WERI-Rb-1 (cell line): ENCODE data around the gene MKS1.
A peak's percentile ranks its signal among the peaks of the same experiment; 100 is the strongest.

Experiments
- DNase-seq: peaks from one replicate; pipeline ENCODE4 v3.0.0-alpha.2; 2020
- H3K27ac ChIP-seq: fragments of 250-450 bp; sonication (Bioruptor Pico); 2 replicates; pipeline ENCODE4 v1.5.1; 2020; ENCODE audit warnings: mild to moderate bottlenecking, moderate library complexity
- H3K27me3 ChIP-seq: fragments of 250-450 bp; sonication (Bioruptor Pico); 2 replicates; pipeline ENCODE4 v1.5.1; 2021; ENCODE audit warnings: mild to moderate bottlenecking, low read depth, moderate library complexity; ENCODE audit not compliant: insufficient read depth, severe bottlenecking
- H3K36me3 ChIP-seq: fragments of 250-450 bp; sonication (Bioruptor Pico); 2 replicates; pipeline ENCODE4 v1.5.1; 2020; ENCODE audit warnings: mild to moderate bottlenecking, moderate library complexity
- H3K4me3 ChIP-seq: 2 replicates; pipeline ENCODE4 v1.5.1; 2011; ENCODE audit warnings: low read depth, mild to moderate bottlenecking, control low read depth, low read length
- H3K9me3 ChIP-seq: fragments of 250-450 bp; sonication (Bioruptor Pico); 2 replicates; pipeline ENCODE4 v1.5.1; 2021; ENCODE audit warnings: mild to moderate bottlenecking, moderate library complexity; ENCODE audit not compliant: severe bottlenecking
- TF ChIP-seq, protein P1 (sequence below): IDR thresholded peaks from 2 replicates; pipeline ENCODE4 v1.5.1; 2011; ENCODE audit warnings: low read depth, mild to moderate bottlenecking, control low read depth, inconsistent platforms, low read length

MKS1 gene

DNA sequence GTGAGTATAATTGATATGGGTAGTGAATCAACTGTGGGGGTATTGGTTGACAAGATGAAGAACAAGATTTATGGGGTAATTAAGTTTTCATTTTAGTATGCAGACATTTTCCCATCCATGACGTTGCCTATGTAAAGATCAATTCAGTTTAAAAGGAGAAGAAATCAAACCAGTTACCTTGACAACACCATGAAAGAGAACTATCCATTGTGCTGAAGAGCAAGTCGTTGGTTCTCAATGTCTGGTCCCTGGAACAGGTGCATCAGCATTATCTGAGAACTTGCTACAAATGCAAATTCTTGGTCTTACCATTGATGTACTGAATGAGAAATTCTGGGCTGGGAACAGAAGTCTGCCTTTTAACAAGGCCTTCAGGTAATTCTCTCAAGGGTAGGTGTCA, 53.1 kb downstream of the MKS1 start:
- DNase-seq = no peak
- Histone ChIP-seq H3K9me3 (peaks cover 3% of the 10 kb centered on the region), H3K4me3 (no peak overlapping the region), H3K27ac (no peak overlapping the region), H3K36me3 (no peaks in the 10 kb centered on the region), H3K27me3 (no peaks in the 10 kb centered on the region)
- TF ChIP-seq, protein P1, sequence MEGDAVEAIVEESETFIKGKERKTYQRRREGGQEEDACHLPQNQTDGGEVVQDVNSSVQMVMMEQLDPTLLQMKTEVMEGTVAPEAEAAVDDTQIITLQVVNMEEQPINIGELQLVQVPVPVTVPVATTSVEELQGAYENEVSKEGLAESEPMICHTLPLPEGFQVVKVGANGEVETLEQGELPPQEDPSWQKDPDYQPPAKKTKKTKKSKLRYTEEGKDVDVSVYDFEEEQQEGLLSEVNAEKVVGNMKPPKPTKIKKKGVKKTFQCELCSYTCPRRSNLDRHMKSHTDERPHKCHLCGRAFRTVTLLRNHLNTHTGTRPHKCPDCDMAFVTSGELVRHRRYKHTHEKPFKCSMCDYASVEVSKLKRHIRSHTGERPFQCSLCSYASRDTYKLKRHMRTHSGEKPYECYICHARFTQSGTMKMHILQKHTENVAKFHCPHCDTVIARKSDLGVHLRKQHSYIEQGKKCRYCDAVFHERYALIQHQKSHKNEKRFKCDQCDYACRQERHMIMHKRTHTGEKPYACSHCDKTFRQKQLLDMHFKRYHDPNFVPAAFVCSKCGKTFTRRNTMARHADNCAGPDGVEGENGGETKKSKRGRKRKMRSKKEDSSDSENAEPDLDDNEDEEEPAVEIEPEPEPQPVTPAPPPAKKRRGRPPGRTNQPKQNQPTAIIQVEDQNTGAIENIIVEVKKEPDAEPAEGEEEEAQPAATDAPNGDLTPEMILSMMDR = no peak

DNA sequence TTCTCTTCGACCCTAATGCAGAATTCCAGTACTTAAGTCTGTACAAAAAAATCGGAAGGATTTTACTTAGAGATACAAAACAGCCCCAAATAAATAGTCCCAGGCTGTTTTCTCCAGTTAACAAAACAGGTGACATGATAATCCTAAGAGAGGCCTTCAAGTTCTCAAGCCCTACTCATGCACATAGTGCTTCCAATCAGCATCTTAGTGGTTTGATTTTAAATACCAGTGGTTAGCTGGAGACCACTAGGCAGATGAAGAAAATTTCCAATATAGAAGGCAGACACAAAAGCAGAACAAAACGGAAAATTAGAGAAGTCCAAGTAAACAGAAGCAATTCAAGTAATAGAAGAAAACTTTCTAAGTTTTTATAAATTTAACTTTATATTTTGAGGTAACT, 57.5 kb downstream of the MKS1 start:
- no peak for DNase-seq
- H3K27ac ChIP-seq = no peak overlapping the region
- H3K27me3 ChIP-seq = no peaks in the 10 kb centered on the region
- no peaks in the 10 kb centered on the region for H3K9me3 ChIP-seq
- TF ChIP-seq, protein P1 = no peak
- no peaks in the 10 kb centered on the region for H3K36me3 ChIP-seq
- no peak overlapping the region for H3K4me3 ChIP-seq

DNA sequence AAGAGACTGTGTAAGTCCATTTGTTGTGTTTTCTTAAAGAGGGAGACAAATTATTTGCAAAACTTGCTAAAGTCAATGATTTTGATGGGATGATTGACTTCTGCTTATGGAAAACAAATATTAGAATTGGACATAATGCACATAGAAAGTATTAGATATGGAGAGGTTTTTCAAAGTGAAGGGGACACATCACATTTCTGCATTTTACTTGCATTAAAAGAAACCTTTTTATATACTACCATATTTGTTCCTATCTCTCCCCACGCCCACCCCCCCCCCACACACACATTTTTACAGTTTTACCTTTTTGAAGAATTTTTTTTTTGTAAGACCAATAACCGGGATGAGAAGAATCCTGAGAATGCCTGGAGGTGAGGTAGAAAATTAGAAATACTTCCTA, 60.9 kb downstream of the MKS1 start:
- no peak for DNase-seq
- no peaks in the 10 kb centered on the region for H3K9me3 ChIP-seq
- no peak overlapping the region for H3K4me3 ChIP-seq
- TF ChIP-seq, protein P1 = no peak
- H3K27ac ChIP-seq = no peak overlapping the region
- no peaks in the 10 kb centered on the region for H3K27me3 ChIP-seq
- no peaks in the 10 kb centered on the region for H3K36me3 ChIP-seq

DNA sequence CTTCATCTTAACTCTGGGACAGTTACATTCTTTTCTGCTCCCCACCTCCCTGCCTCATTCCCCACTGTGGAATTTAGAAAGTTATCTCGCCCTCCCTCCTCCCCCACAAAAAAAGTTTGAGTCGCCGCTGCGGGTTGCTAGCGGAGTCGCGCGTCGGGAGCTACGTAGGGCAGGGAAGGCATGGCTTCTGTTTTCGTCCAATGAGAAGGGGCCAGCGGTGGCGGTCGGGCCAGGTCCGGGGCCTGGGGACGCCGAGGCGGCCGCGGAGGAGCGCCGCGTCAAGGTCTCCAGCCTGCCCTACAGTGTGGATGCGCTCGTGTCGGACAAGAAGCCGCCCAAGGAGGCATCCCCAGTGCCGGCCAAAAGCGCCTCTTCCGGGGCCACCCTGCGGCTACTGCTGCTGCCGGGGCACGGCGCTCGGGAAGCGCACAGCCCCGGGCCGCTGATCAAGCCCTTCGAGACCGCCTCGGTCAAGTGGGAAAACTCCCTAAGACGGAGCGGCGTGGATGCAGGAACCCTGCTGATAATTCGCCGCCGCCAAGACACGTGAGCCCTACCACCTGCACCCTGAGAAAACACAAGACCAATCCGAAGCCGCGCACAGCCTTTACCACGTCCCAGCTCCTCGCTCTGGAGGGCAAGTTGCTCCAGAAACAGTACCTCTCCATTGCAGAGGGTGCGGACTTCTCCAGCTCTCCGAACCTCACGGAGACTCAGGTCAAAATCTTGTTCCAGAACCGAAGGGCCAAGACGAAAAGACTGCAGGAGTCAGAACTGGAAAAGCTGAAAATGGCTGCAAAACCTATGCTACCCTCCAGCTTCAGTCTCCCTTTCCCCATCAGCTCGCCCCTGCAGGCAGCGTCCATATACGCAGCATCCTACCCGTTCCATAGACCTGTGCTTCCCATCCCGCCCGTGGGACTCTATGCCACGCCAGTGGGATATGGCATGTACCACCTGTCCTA, 61.9 kb downstream of the MKS1 start:
- Histone ChIP-seq H3K4me3 (peak overlapping the region; percentile 48), H3K36me3 (no peaks in the 10 kb centered on the region), H3K9me3 (no peaks in the 10 kb centered on the region), H3K27me3 (no peaks in the 10 kb centered on the region), H3K27ac (no peak overlapping the region)
- DNase-seq = peak; percentile 44
- TF ChIP-seq, protein P1 = no peak
